Mesangial cell (primary cell): ENCODE results near the gene TRAM1L1. TPM values are rescaled to one million over a fixed set of nuclear protein-coding genes. Genes with fewer than 3 reads are reported as not detected.

Experiments used
- total RNA-seq: library from RNA; depleted of rRNA; stranded (reverse); fragments of >200 nt; gene quantifications from 2 replicates; pipeline ENCODE4 v1.2.3, GENCODE V29; 2015

Gene TRAM1L1
- 2.4 and 3.4 TPM in 2 replicates for total RNA-seq

GRCh38 chr4:117084866-117085701 is at the start of gene TRAM1L1:
TRAM1L1 (minus strand) TSS chr4:117085576; CDS start chr4:117085393, 183 bp downstream.

